HepG2 (cell line): ENCODE measurements around the gene SHISA4. TPM values are rescaled to one million over a fixed set of nuclear protein-coding genes. Genes with fewer than 3 reads are reported as not detected.

ENCODE experiments used
- ADNP ChIP-seq: sonication (generic); formaldehyde crosslinking; IDR thresholded peaks from 2 replicates; pipeline ENCODE4 v1.4.0; 2020; ENCODE audit warnings: missing genetic modification reagents
- CBX1 ChIP-seq: IDR thresholded peaks from one replicate; pipeline ENCODE4 v1.6.1; 2016; ENCODE audit warnings: antibody characterized with exemption, low read depth
- CBX5 ChIP-seq: sonication (generic); formaldehyde crosslinking; IDR thresholded peaks from 2 replicates; pipeline ENCODE4 v1.4.0; 2020; ENCODE audit warnings: missing genetic modification reagents, borderline replicate concordance
- CCAR2 ChIP-seq: fragments of 200-400 bp; formaldehyde crosslinking; optimal IDR thresholded peaks from 2 replicates; pipeline ENCODE3; 2018; ENCODE audit warnings: low read depth, mild to moderate bottlenecking, low read length, moderate library complexity
- CHCHD3 ChIP-seq: sonication (generic); formaldehyde crosslinking; IDR thresholded peaks from 2 replicates; pipeline ENCODE4 v1.8.0; 2022; ENCODE audit warnings: mild to moderate bottlenecking, missing genetic modification reagents, moderate library complexity
- SIX1 ChIP-seq: sonication (generic); formaldehyde crosslinking; IDR thresholded peaks from 2 replicates; pipeline ENCODE4 v1.4.0; 2020; ENCODE audit warnings: missing genetic modification reagents, borderline replicate concordance
- THRA ChIP-seq: sonication (generic); formaldehyde crosslinking; IDR thresholded peaks from 2 replicates; pipeline ENCODE4 v1.4.0; 2020; ENCODE audit warnings: missing genetic modification reagents, borderline replicate concordance
- TRIM22 ChIP-seq: fragments of 450-650 bp; IDR thresholded peaks from 2 replicates; pipeline ENCODE4 v1.6.1; 2017
- ZBTB1 ChIP-seq: sonication (generic); formaldehyde crosslinking; IDR thresholded peaks from 2 replicates; pipeline ENCODE4 v1.4.0; 2020; ENCODE audit warnings: missing genetic modification reagents, borderline replicate concordance
- ZGPAT ChIP-seq: IDR thresholded peaks from 2 replicates; pipeline ENCODE4 v1.6.1; 2016; ENCODE audit warnings: mild to moderate bottlenecking
- ZHX2 ChIP-seq, 2 experiments: sonication (generic) in 1 of 2; formaldehyde crosslinking in 1 of 2; IDR thresholded peaks; 2 replicates each; pipeline versions ENCODE4 v1.6.1 to v1.9.0; 2014 to 2022; ENCODE audit warnings: antibody characterized with exemption in 1 of 2, borderline replicate concordance in 1 of 2, inconsistent platforms in 1 of 2, low read depth in 1 of 2, missing genetic modification reagents in 1 of 2
- ZNF446 ChIP-seq: sonication (generic); formaldehyde crosslinking; IDR thresholded peaks from 2 replicates; pipeline ENCODE4 v1.5.0; 2020; ENCODE audit warnings: mild to moderate bottlenecking, missing genetic modification reagents
- ZNF552 ChIP-seq: sonication (generic); formaldehyde crosslinking; IDR thresholded peaks from 2 replicates; pipeline ENCODE4 v1.9.0; 2022; ENCODE audit warnings: missing genetic modification reagents, mild to moderate bottlenecking, borderline replicate concordance
- ZNF687 ChIP-seq: sonication (generic); formaldehyde crosslinking; IDR thresholded peaks from 2 replicates; pipeline ENCODE4 v1.5.1; 2020; ENCODE audit warnings: mild to moderate bottlenecking, missing genetic modification reagents, moderate library complexity
- polyA plus RNA-seq, 8 experiments: library from polyadenylated mRNA; depleted of rRNA in 3 of 8; stranded (reverse) in 7 of 8; unstranded in 1 of 8; fragments of >200 nt; fragmentation: Illumina TruSeq in 4 of 8; extraction: Trizol in 4 of 8; gene quantifications; 2 replicates each; pipeline versions ENCODE4 v1.2.1 to v1.2.3, GENCODE V29; 2011 to 2016; ENCODE audit warnings: low read depth in 4 of 8, missing spikeins in 1 of 8, mixed read lengths in 1 of 8; ENCODE audit not compliant: insufficient read depth in 1 of 8
- total RNA-seq, 5 experiments: library from RNA; depleted of rRNA; stranded (reverse); fragments of >200 nt; fragmentation: Illumina TruSeq; extraction: Trizol; gene quantifications; 2 replicates each; pipeline ENCODE4 v1.2.3, GENCODE V29; 2016; ENCODE audit warnings: low read depth in 1 of 5

Gene SHISA4
- total and polyA plus RNA-seq, 2 of the 13 experiments (the other 11 are each of a cell fraction or from before 2014, with no cell fraction given) = 0.51 to 1.0 TPM

GRCh38 chr1:201941420-201942128 lies 52.9 kb downstream of the SHISA4 start (continued):
- TF ChIP-seq SIX1 (CRISPR knock-in tag) = 0 out of 2 replicates have a peak, but pooled peaks have one; percentile 20
- TF ChIP-seq CBX1 = no peak
- TF ChIP-seq ZGPAT = peak; percentile 30; the same call in 1 of the 2 replicates
- TF ChIP-seq ZNF446 (CRISPR knock-in tag) = no peak
- no peak for TF ChIP-seq ZNF552 (CRISPR knock-in tag)
- no peak for TF ChIP-seq ZHX2 (IDR thresholded peaks at IDR 0.05; ENCODE audit: low read depth)
- no peak for TF ChIP-seq ZHX2 (CRISPR knock-in tag; IDR thresholded peaks at IDR 0.05; ENCODE audit: borderline replicate concordance)
- no peak for TF ChIP-seq CCAR2
- no peak for TF ChIP-seq THRA (CRISPR knock-in tag)
- TF ChIP-seq CBX5 (CRISPR knock-in tag) = no peak
- TF ChIP-seq ZBTB1 (CRISPR knock-in tag) = no peak
- TF ChIP-seq CHCHD3 = no peak
- TF ChIP-seq ADNP (CRISPR knock-in tag) = no peak
- TF ChIP-seq ZNF687 (CRISPR knock-in tag) = peak; percentile 76
- no peak for TF ChIP-seq TRIM22
